ENCODE results near the gene EFNB3.

The EFNB3 gene

GRCh38 chr17:7704601-7705268, at the start of gene EFNB3:
EFNB3 (plus strand) TSS chr17:7705202; CDS start chr17:7705599, 397 bp downstream.
- peaks cover 24% of the 10 kb centered on the region for H3K36me3 ChIP-seq (ENCODE audit: insufficient read depth, insufficient read length, low read length)
- peak within 1 kb of the TSS; percentile 70 for H3K9ac ChIP-seq (ENCODE audit: insufficient read length, low read depth)
- TF ChIP-seq SUZ12 (IDR thresholded peaks at IDR 0.05; ENCODE audit: extremely low read depth, insufficient read depth, insufficient read length) = no peak
- no peak for TF ChIP-seq YY1 (IDR thresholded peaks at IDR 0.05; ENCODE audit: insufficient read depth, insufficient read length)
- no peak for TF ChIP-seq ZNF274 (IDR thresholded peaks at IDR 0.05; ENCODE audit: low read depth, low read length)
- no peaks in the 10 kb centered on the region for H3K9me3 ChIP-seq (ENCODE audit: insufficient read depth, low read length)
- H3K4me3 ChIP-seq (ENCODE audit: insufficient read length, low read depth) = peak within 1 kb of the TSS; percentile 58
- peaks cover 12% of the 10 kb centered on the region for H3K27me3 ChIP-seq (ENCODE audit: insufficient read depth, insufficient read length)
- peak; percentile 51 for DNase-seq (ENCODE audit: low read depth, low spot score)
- peaks cover 14% of the 10 kb centered on the region for H3K4me1 ChIP-seq (ENCODE audit: insufficient read depth, insufficient read length)

- H3K36me3 ChIP-seq (ENCODE audit: insufficient read depth, insufficient read length, low read length) = no peaks in the 10 kb centered on the region
- no peak for DNase-seq (ENCODE audit: low read depth, low spot score)
- H3K9me3 ChIP-seq (ENCODE audit: insufficient read depth, low read length) = no peaks in the 10 kb centered on the region
- H3K4me3 ChIP-seq (ENCODE audit: insufficient read length, low read depth) = no peak overlapping the region
- no peak for TF ChIP-seq ZNF274 (IDR thresholded peaks at IDR 0.05; ENCODE audit: low read depth, low read length)
- no peak for TF ChIP-seq SUZ12 (IDR thresholded peaks at IDR 0.05; ENCODE audit: extremely low read depth, insufficient read depth, insufficient read length)
- TF ChIP-seq YY1 (IDR thresholded peaks at IDR 0.05; ENCODE audit: insufficient read depth, insufficient read length) = no peak
- H3K9ac ChIP-seq (ENCODE audit: insufficient read length, low read depth) = no peak overlapping the region
- H3K4me1 ChIP-seq (ENCODE audit: insufficient read depth, insufficient read length) = peaks cover 6% of the 10 kb centered on the region
- peaks cover 22% of the 10 kb centered on the region for H3K27me3 ChIP-seq (ENCODE audit: insufficient read depth, insufficient read length)
These were observed 49.5 kb upstream of the EFNB3 start for GRCh38 chr17:7655541-7655840.

GRCh38 chr17:7656958-7657609, 47.9 kb upstream of the EFNB3 start:
- Histone ChIP-seq H3K4me3 (ENCODE audit: insufficient read length, low read depth) (no peak overlapping the region), H3K27me3 (ENCODE audit: insufficient read depth, insufficient read length) (peaks cover 10% of the 10 kb centered on the region), H3K9me3 (ENCODE audit: insufficient read depth, low read length) (no peaks in the 10 kb centered on the region), H3K36me3 (ENCODE audit: insufficient read depth, insufficient read length, low read length) (no peaks in the 10 kb centered on the region), H3K9ac (ENCODE audit: insufficient read length, low read depth) (no peak overlapping the region), H3K4me1 (ENCODE audit: insufficient read depth, insufficient read length) (peaks cover 5% of the 10 kb centered on the region)
- TF ChIP-seq SUZ12 (IDR thresholded peaks at IDR 0.05; ENCODE audit: extremely low read depth, insufficient read depth, insufficient read length) (no peak), ZNF274 (IDR thresholded peaks at IDR 0.05; ENCODE audit: low read depth, low read length) (no peak), YY1 (IDR thresholded peaks at IDR 0.05; ENCODE audit: insufficient read depth, insufficient read length) (no peak)
- DNase-seq (ENCODE audit: low read depth, low spot score) = peak; percentile 93

GRCh38 chr17:7667656-7668406, 37.2 kb upstream of the EFNB3 start:
- Histone ChIP-seq H3K4me1 (ENCODE audit: insufficient read depth, insufficient read length) (no peaks in the 10 kb centered on the region), H3K36me3 (ENCODE audit: insufficient read depth, insufficient read length, low read length) (peaks cover 46% of the 10 kb centered on the region), H3K9me3 (ENCODE audit: insufficient read depth, low read length) (no peaks in the 10 kb centered on the region), H3K9ac (ENCODE audit: insufficient read length, low read depth) (no peak overlapping the region), H3K4me3 (ENCODE audit: insufficient read length, low read depth) (no peak overlapping the region), H3K27me3 (ENCODE audit: insufficient read depth, insufficient read length) (no peaks in the 10 kb centered on the region)
- DNase-seq (ENCODE audit: low read depth, low spot score) = no peak
- TF ChIP-seq ZNF274 (IDR thresholded peaks at IDR 0.05; ENCODE audit: low read depth, low read length) (no peak), YY1 (IDR thresholded peaks at IDR 0.05; ENCODE audit: insufficient read depth, insufficient read length) (no peak), SUZ12 (IDR thresholded peaks at IDR 0.05; ENCODE audit: extremely low read depth, insufficient read depth, insufficient read length) (no peak)

- no peaks in the 10 kb centered on the region for H3K4me1 ChIP-seq (ENCODE audit: insufficient read depth, insufficient read length)
- no peak for DNase-seq (ENCODE audit: low read depth, low spot score)
- H3K27me3 ChIP-seq (ENCODE audit: insufficient read depth, insufficient read length) = no peaks in the 10 kb centered on the region
- H3K9me3 ChIP-seq (ENCODE audit: insufficient read depth, low read length) = peaks cover 5% of the 10 kb centered on the region; the same call in 1 of the 2 replicates
- TF ChIP-seq YY1 (IDR thresholded peaks at IDR 0.05; ENCODE audit: insufficient read depth, insufficient read length) (no peak), SUZ12 (IDR thresholded peaks at IDR 0.05; ENCODE audit: extremely low read depth, insufficient read depth, insufficient read length) (no peak), ZNF274 (IDR thresholded peaks at IDR 0.05; ENCODE audit: low read depth, low read length) (no peak)
- H3K36me3 ChIP-seq (ENCODE audit: insufficient read depth, insufficient read length, low read length) = peaks cover 53% of the 10 kb centered on the region
- no peak overlapping the region for H3K4me3 ChIP-seq (ENCODE audit: insufficient read length, low read depth)
- H3K9ac ChIP-seq (ENCODE audit: insufficient read length, low read depth) = no peak overlapping the region
These were observed 36.5 kb upstream of the EFNB3 start for GRCh38 chr17:7668482-7668881.

GRCh38 chr17:7673239-7673638, 31.8 kb upstream of the EFNB3 start:
- peaks cover 18% of the 10 kb centered on the region; the same call in 1 of the 2 replicates for H3K9me3 ChIP-seq (ENCODE audit: insufficient read depth, low read length)
- DNase-seq (ENCODE audit: low read depth, low spot score) = no peak
- H3K9ac ChIP-seq (ENCODE audit: insufficient read length, low read depth) = no peak overlapping the region
- H3K4me1 ChIP-seq (ENCODE audit: insufficient read depth, insufficient read length) = no peaks in the 10 kb centered on the region
- H3K4me3 ChIP-seq (ENCODE audit: insufficient read length, low read depth) = no peak overlapping the region
- TF ChIP-seq ZNF274 (IDR thresholded peaks at IDR 0.05; ENCODE audit: low read depth, low read length) = no peak
- no peak for TF ChIP-seq YY1 (IDR thresholded peaks at IDR 0.05; ENCODE audit: insufficient read depth, insufficient read length)
- TF ChIP-seq SUZ12 (IDR thresholded peaks at IDR 0.05; ENCODE audit: extremely low read depth, insufficient read depth, insufficient read length) = no peak
- no peaks in the 10 kb centered on the region for H3K27me3 ChIP-seq (ENCODE audit: insufficient read depth, insufficient read length)
- peaks cover 64% of the 10 kb centered on the region for H3K36me3 ChIP-seq (ENCODE audit: insufficient read depth, insufficient read length, low read length)

GRCh38 chr17:7674934-7675333, 30.1 kb upstream of the EFNB3 start:
- DNase-seq (ENCODE audit: low read depth, low spot score) = no peak
- no peaks in the 10 kb centered on the region for H3K27me3 ChIP-seq (ENCODE audit: insufficient read depth, insufficient read length)
- H3K4me1 ChIP-seq (ENCODE audit: insufficient read depth, insufficient read length) = no peaks in the 10 kb centered on the region
- H3K9me3 ChIP-seq (ENCODE audit: insufficient read depth, low read length) = peaks cover 18% of the 10 kb centered on the region; the same call in 1 of the 2 replicates
- TF ChIP-seq ZNF274 (IDR thresholded peaks at IDR 0.05; ENCODE audit: low read depth, low read length) (no peak), SUZ12 (IDR thresholded peaks at IDR 0.05; ENCODE audit: extremely low read depth, insufficient read depth, insufficient read length) (no peak), YY1 (IDR thresholded peaks at IDR 0.05; ENCODE audit: insufficient read depth, insufficient read length) (no peak)
- H3K9ac ChIP-seq (ENCODE audit: insufficient read length, low read depth) = no peak overlapping the region
- H3K4me3 ChIP-seq (ENCODE audit: insufficient read length, low read depth) = no peak overlapping the region
- peaks cover 49% of the 10 kb centered on the region for H3K36me3 ChIP-seq (ENCODE audit: insufficient read depth, insufficient read length, low read length)

Measured in NT2/D1 (cell line).